ENCODE measurements around the gene IP6K1. TPM values are rescaled to one million over a fixed set of nuclear protein-coding genes. Genes with fewer than 3 reads are reported as not detected.
"Not testable (repeated sequence)": the region's sequence is repeated elsewhere in the genome, so short reads cannot be mapped to it uniquely, and the experiment has no call there.

Gene IP6K1
- total RNA-seq, 2 donors from 2014 or later: 19.8 to 27.5 TPM

GRCh38 chr3:49699281-49699979, 86.9 kb downstream of the IP6K1 start:
- no peak for TF ChIP-seq CTCF (IDR thresholded peaks at IDR 0.05)
- no peak for TF ChIP-seq POLR2A (IDR thresholded peaks at IDR 0.05)
- no peak overlapping the region for H3K4me3 ChIP-seq
- ATAC-seq: no peak

GRCh38 chr3:49695350-49696015, 90.9 kb downstream of the IP6K1 start:
- WGBS, 2 donors: 60 to 82% methylated on average over 1 to 4 of the region's 4 CpGs
- H3K9me3 ChIP-seq; intact Hi-C loops (cut with DNase I); ATAC-seq; DNase-seq; H3K4me3 ChIP-seq; H3K27ac ChIP-seq; H3K36me3 ChIP-seq (replicated peaks in 1 of 2; ENCODE audit: insufficient read depth in 1 of 2, low read depth in 2 of 2); H3K27me3 ChIP-seq: not testable (repeated sequence)
- peaks cover 13% of the 10 kb centered on the region for H3K4me1 ChIP-seq

More at GRCh38 chr3:49699281-49699979, 86.9 kb downstream of the IP6K1 start:
- Histone ChIP-seq H3K36me3 (replicated peaks in 1 of 2; ENCODE audit: insufficient read depth in 1 of 2, low read depth in 2 of 2) (peaks cover 0 to 4% of the 10 kb centered on the region in 2 donors), H3K27me3 (no peaks in the 10 kb centered on the region), H3K27ac (no peak overlapping the region), H3K4me1 (no peaks in the 10 kb centered on the region), H3K9me3 (no peaks in the 10 kb centered on the region)
- intact Hi-C loops (cut with DNase I): no loop called here
- no peak for DNase-seq
- 93 to 95% methylated on average over 5 to 13 of the region's 16 CpGs for WGBS, 2 donors

DNA sequence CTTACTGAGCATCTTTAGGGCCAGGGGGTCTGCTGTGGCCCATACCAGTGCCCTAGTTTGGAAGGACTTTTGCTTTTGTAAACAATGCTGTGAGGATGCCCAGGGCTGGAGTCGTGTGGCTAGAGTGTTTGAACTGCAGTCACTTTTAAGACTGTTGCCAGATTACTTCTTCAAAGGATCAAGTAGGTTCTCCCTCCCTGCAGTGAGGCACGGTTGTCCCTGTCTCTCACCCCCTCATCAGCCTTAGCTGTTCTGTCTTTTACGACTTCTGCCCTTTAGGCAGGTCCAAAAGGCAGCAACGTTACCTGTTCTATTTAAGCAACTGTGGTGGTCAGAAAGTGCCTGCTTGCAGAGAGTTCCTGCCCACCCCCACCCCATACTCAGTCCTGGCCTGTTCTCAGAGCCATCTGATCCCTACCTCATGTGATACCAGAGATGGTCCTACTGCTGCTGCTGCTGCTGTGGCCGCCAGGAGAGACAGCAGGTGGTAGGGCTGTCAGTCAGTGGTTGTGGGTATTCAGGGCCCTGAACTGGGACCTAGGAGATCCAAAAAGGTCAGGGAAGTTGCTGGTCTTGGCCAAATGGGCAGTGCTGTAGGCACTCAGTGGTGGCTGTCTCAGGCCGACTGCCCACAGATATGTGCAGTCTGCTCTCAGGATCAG, 91.8 kb downstream of the IP6K1 start:
- H3K4me3 ChIP-seq; ATAC-seq; DNase-seq; H3K27ac ChIP-seq; H3K27me3 ChIP-seq; intact Hi-C loops (cut with DNase I); H3K9me3 ChIP-seq; H3K36me3 ChIP-seq (replicated peaks in 1 of 2; ENCODE audit: insufficient read depth in 1 of 2, low read depth in 2 of 2): not testable (repeated sequence)
- H3K4me1 ChIP-seq: peaks cover 20% of the 10 kb centered on the region
- WGBS, 2 donors: 69 to 72% methylated on average over 5 to 6 of the region's 6 CpGs

DNA sequence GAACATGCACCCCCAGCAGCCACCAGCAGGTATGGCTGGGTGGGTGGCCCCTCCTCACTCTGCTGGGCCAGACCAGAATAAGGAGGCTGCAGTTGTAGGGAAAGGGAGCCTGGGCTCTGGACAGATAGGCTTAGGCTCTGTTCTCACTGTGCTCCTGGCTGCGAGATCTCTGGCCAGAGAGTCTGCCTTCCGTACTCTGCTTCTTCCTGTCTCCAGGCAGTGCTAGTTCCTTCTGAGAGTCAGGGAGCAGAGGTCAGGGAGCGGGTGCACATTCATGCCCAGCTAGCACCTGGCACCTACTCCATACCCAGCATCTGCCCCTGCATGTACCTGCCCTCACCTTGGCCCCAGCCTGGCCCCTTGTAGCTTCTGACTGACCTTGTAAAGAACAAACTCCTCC, 94.9 kb downstream of the IP6K1 start:
- H3K4me1 ChIP-seq: peaks cover 36% of the 10 kb centered on the region
- H3K27me3 ChIP-seq; H3K9me3 ChIP-seq; H3K4me3 ChIP-seq; H3K36me3 ChIP-seq (replicated peaks in 1 of 2; ENCODE audit: insufficient read depth in 1 of 2, low read depth in 2 of 2); ATAC-seq; intact Hi-C loops (cut with DNase I); DNase-seq; H3K27ac ChIP-seq: not testable (repeated sequence)
- WGBS, 2 donors: 88% methylated on average over 3 of the region's 3 CpGs; no CpG with 5 or more reads in 1 of the 2 donors

GRCh38 chr3:49690856-49691255, 95.5 kb downstream of the IP6K1 start:
- WGBS, 2 donors: 70 to 100% methylated on average over 1 to 3 of the region's 3 CpGs
- H3K4me1 ChIP-seq: peaks cover 36% of the 10 kb centered on the region
- ATAC-seq; H3K9me3 ChIP-seq; DNase-seq; intact Hi-C loops (cut with DNase I); H3K36me3 ChIP-seq (replicated peaks in 1 of 2; ENCODE audit: insufficient read depth in 1 of 2, low read depth in 2 of 2); H3K4me3 ChIP-seq; H3K27me3 ChIP-seq; H3K27ac ChIP-seq: not testable (repeated sequence)

DNA sequence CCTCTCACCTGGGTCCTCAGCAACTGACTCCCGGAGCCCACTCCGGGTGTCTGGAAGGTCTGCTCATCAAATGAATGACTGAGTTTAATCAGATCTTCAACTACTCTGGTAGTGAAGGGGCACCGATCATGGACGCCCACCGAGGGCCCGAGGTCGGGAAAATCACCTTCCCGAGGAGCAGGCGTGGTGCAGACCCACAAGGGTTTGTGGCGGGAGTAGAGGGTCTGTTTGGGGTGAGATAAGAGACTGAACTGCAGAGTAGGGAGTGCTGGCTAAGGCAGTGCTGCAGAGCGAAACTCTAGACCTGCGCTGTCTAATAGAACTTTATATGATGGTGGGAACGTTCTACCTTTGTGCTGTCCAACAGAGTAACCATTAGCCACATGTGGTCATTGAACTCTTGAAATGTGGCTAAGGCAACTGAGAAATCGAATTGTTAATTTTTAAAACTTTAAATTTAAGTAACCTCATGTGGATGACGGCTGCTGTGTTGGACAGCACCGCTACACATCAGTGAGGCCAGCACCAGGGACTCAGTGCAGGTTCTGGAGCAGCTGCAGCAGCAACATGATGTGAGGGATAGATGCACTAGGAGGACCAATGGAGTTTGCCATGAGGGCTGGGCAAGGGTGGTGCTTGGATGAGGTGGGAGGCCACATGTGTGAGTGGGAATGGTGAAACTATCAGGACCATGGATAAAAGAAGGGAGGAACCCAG, 96.3 kb downstream of the IP6K1 start:
- ATAC-seq; intact Hi-C loops (cut with DNase I); DNase-seq; H3K27me3 ChIP-seq; H3K9me3 ChIP-seq; H3K36me3 ChIP-seq (replicated peaks in 1 of 2; ENCODE audit: insufficient read depth in 1 of 2, low read depth in 2 of 2): not testable (repeated sequence)
- 4 to 8% methylated on average over 12 to 16 of the region's 16 CpGs for WGBS, 2 donors
- H3K4me1 ChIP-seq: peaks cover 36% of the 10 kb centered on the region
- peak overlapping the region in 3 of 4 donors; percentile 76 to 90 (median 83) for H3K27ac ChIP-seq
- peak overlapping the region; percentile 94 to 96 for H3K4me3 ChIP-seq
